BJ (cell line): ENCODE measurements around the gene SMTNL2. TPM values are rescaled to one million over a fixed set of nuclear protein-coding genes. Genes with fewer than 3 reads are reported as not detected.
A peak's percentile ranks its signal among the peaks of the same experiment; 100 is the strongest.
"Not testable (repeated sequence)": the region's sequence is repeated elsewhere in the genome, so short reads cannot be mapped to it uniquely, and the experiment has no call there.

Experiments used
- CTCF ChIA-PET: fragments of 350-600 bp; formaldehyde crosslinking; extraction: SDS; loops from one replicate; lab custom pipeline; 2021; ENCODE audit warnings: antibody characterized with exemption, inconsistent platforms; lab: Yijun Ruan, JAX
- POLR2A ChIA-PET: fragments of 300-600 bp; sonication (Branson Sonifier 250); formaldehyde crosslinking; extraction: SDS; loops from one replicate; lab custom pipeline; 2021; ENCODE audit warnings: antibody characterized with exemption; lab: Charles Lee
- DNase-seq: peaks from one replicate; pipeline ENCODE4 v3.0.0-alpha.2; 2011; ENCODE audit warnings: low read depth
- H3K27me3 ChIP-seq: 2 replicates; pipeline ENCODE4 v1.6.0; 2011; ENCODE audit warnings: low read length; ENCODE audit not compliant: control insufficient read depth, insufficient read depth
- H3K36me3 ChIP-seq: 2 replicates; pipeline ENCODE4 v1.5.1; 2011; ENCODE audit warnings: low read length; ENCODE audit not compliant: control insufficient read depth, insufficient read depth
- H3K4me3 ChIP-seq: 2 replicates; pipeline ENCODE4 v1.5.1; 2011; ENCODE audit warnings: low read depth, mild to moderate bottlenecking, control low read depth, low read length
- CTCF ChIP-seq: IDR thresholded peaks from 2 replicates; pipeline ENCODE4 v1.5.1; 2011; ENCODE audit warnings: low read depth, mild to moderate bottlenecking, control low read depth, inconsistent platforms, low read length, moderate library complexity; ENCODE audit not compliant: insufficient read depth
- polyA plus RNA-seq: library from polyadenylated mRNA; depleted of rRNA; stranded (reverse); fragments of >200 nt; gene quantifications from 2 replicates; pipeline ENCODE4 v1.2.3, GENCODE V29; 2011

Gene SMTNL2
- polyA plus RNA-seq, 1 experiment = not detected

GRCh38 chr17:4593021-4593421 is 8.7 kb downstream of the SMTNL2 start:
- ChIA-PET POLR2A (no interaction called here), CTCF (interaction anchor here (1.0 kb wide), 1 partner anchor 18 kb away, joined by 3 read pairs; no protein-coding TSS in a partner anchor)
- DNase-seq = no peak
- Histone ChIP-seq H3K27me3 (peaks cover 10% of the 10 kb centered on the region), H3K36me3 (no peaks in the 10 kb centered on the region), H3K4me3 (no peak overlapping the region)
- TF ChIP-seq CTCF = no peak

- CTCF ChIA-PET = no interaction called here
- POLR2A ChIA-PET = no interaction called here
- Histone ChIP-seq H3K4me3 (no peak overlapping the region), H3K36me3 (no peaks in the 10 kb centered on the region), H3K27me3 (peaks cover 9% of the 10 kb centered on the region)
- DNase-seq = no peak
- no peak for TF ChIP-seq CTCF
Observed at GRCh38 chr17:4594406-4594805, 10.1 kb downstream of the SMTNL2 start.

- POLR2A ChIA-PET = no interaction called here
- no peaks in the 10 kb centered on the region for H3K36me3 ChIP-seq
- DNase-seq = no peak
- H3K4me3 ChIP-seq = no peak overlapping the region
- TF ChIP-seq CTCF = 0 out of 2 replicates have a peak, but pooled peaks have one; percentile 10
- CTCF ChIA-PET = interaction anchor here (9.5 kb wide), 1 partner anchor 29 kb away, joined by 52 read pairs; no protein-coding TSS in a partner anchor
- H3K27me3 ChIP-seq = peaks cover 13% of the 10 kb centered on the region
Observed at GRCh38 chr17:4594931-4595684, 10.8 kb downstream of the SMTNL2 start.

GRCh38 chr17:4595685-4596342 is 11.5 kb downstream of the SMTNL2 start:
- CTCF ChIA-PET = interaction anchor here (9.5 kb wide), 1 partner anchor 29 kb away, joined by 52 read pairs; no protein-coding TSS in a partner anchor
- DNase-seq, POLR2A ChIA-PET, H3K36me3 ChIP-seq, H3K4me3 ChIP-seq: not testable (repeated sequence)
- peaks cover 14% of the 10 kb centered on the region for H3K27me3 ChIP-seq

- peaks cover 11% of the 10 kb centered on the region for H3K27me3 ChIP-seq
- ChIA-PET CTCF (interaction anchor here (1.1 to 9.5 kb wide), 3 partner anchors 16 to 30 kb away, joined by 3 to 52 read pairs (median 3); no protein-coding TSS in a partner anchor), POLR2A (no interaction called here)
- no peak for DNase-seq
- TF ChIP-seq CTCF = no peak
- H3K4me3 ChIP-seq = no peak overlapping the region
- H3K36me3 ChIP-seq = no peaks in the 10 kb centered on the region
Observed at GRCh38 chr17:4596636-4597380, 12.5 kb downstream of the SMTNL2 start.
